ENCODE results near the gene PCDH9. TPM values are rescaled to one million over a fixed set of nuclear protein-coding genes. Genes with fewer than 3 reads are reported as not detected.

The PCDH9 gene
- total RNA-seq, 1 experiment from 2014 or later: 7.7 TPM

- no peak for DNase-seq (ENCODE audit: low spot score)
These were observed 651.8 kb downstream of the PCDH9 start for GRCh38 chr13:66578305-66578704.

GRCh38 chr13:66577358-66577757, 652.8 kb downstream of the PCDH9 start:
- no peak for DNase-seq (ENCODE audit: low spot score)

GRCh38 chr13:66576381-66576780, 653.8 kb downstream of the PCDH9 start:
- no peak for DNase-seq (ENCODE audit: low spot score)

GRCh38 chr13:66574606-66575005, 655.5 kb downstream of the PCDH9 start:
- DNase-seq (ENCODE audit: low spot score): no peak

- no peak for DNase-seq (ENCODE audit: low spot score)
These were observed 662.1 kb downstream of the PCDH9 start for GRCh38 chr13:66567899-66568612.

GRCh38 chr13:66565279-66565678, 664.9 kb downstream of the PCDH9 start:
- DNase-seq (ENCODE audit: low spot score): no peak

- peak; percentile 3 for DNase-seq (ENCODE audit: low spot score)
These were observed 667.1 kb downstream of the PCDH9 start for GRCh38 chr13:66563076-66563475.

GRCh38 chr13:66562054-66562453, 668.1 kb downstream of the PCDH9 start:
- DNase-seq (ENCODE audit: low spot score): no peak

GRCh38 chr13:66560991-66561390, 669.1 kb downstream of the PCDH9 start:
- no peak for DNase-seq (ENCODE audit: low spot score)

- no peak for DNase-seq (ENCODE audit: low spot score)
These were observed 669.9 kb downstream of the PCDH9 start for GRCh38 chr13:66560189-66560588.

GRCh38 chr13:66559093-66559492, 671.0 kb downstream of the PCDH9 start:
- DNase-seq (ENCODE audit: low spot score): no peak

- DNase-seq (ENCODE audit: low spot score): peak; percentile 7
These were observed 671.6 kb downstream of the PCDH9 start for GRCh38 chr13:66558506-66558905.

GRCh38 chr13:66557357-66557756, 672.8 kb downstream of the PCDH9 start:
- no peak for DNase-seq (ENCODE audit: low spot score)

- no peak for DNase-seq (ENCODE audit: low spot score)
These were observed 673.8 kb downstream of the PCDH9 start for GRCh38 chr13:66556306-66556705.

GRCh38 chr13:66553391-66553790, 676.7 kb downstream of the PCDH9 start:
- no peak for DNase-seq (ENCODE audit: low spot score)

- no peak for DNase-seq (ENCODE audit: low spot score)
These were observed 679.0 kb downstream of the PCDH9 start for GRCh38 chr13:66551128-66551527.

GRCh38 chr13:66547685-66548084, 682.5 kb downstream of the PCDH9 start:
- DNase-seq (ENCODE audit: low spot score): no peak

GRCh38 chr13:66546534-66547379, 683.4 kb downstream of the PCDH9 start:
- no peak for DNase-seq (ENCODE audit: low spot score)

- no peak for DNase-seq (ENCODE audit: low spot score)
These were observed 686.4 kb downstream of the PCDH9 start for GRCh38 chr13:66543780-66544179.

- no peak for DNase-seq (ENCODE audit: low spot score)
These were observed 692.7 kb downstream of the PCDH9 start for GRCh38 chr13:66537417-66537816.

- DNase-seq (ENCODE audit: low spot score): no peak
These were observed 693.4 kb downstream of the PCDH9 start for GRCh38 chr13:66536746-66537145.

- no peak for DNase-seq (ENCODE audit: low spot score)
These were observed 695.6 kb downstream of the PCDH9 start for GRCh38 chr13:66534561-66534960.

- DNase-seq (ENCODE audit: low spot score): no peak
These were observed 697.3 kb downstream of the PCDH9 start for GRCh38 chr13:66532845-66533244.
